HCT116 (cell line): ENCODE results near the gene AP1M2.

Experiments used
- POLR2A ChIP-seq: IDR thresholded peaks from 2 replicates; pipeline ENCODE4 v1.7.0; 2011; ENCODE audit warnings: borderline replicate concordance; ENCODE audit not compliant: insufficient read depth, insufficient read length; ENCODE audit errors: extremely low read depth
- TF ChIP-seq, protein P1 (sequence below), 3 experiments: fragments of 200-600 bp in 1 of 3; sonication (generic) in 1 of 3; IDR thresholded peaks in 2 of 3; conservative IDR thresholded peaks in 1 of 3; 2 replicates each; pipeline ENCODE4 v1.5.1; 2012 to 2017; ENCODE audit warnings: low read depth in 2 of 3, low read length in 2 of 3, antibody characterized with exemption in 1 of 3, borderline replicate concordance in 1 of 3, control low read depth in 1 of 3, mild to moderate bottlenecking in 1 of 3, mixed read lengths in 1 of 3, mixed run types in 1 of 3, moderate library complexity in 1 of 3; ENCODE audit not compliant: insufficient read depth in 1 of 3

DNA sequence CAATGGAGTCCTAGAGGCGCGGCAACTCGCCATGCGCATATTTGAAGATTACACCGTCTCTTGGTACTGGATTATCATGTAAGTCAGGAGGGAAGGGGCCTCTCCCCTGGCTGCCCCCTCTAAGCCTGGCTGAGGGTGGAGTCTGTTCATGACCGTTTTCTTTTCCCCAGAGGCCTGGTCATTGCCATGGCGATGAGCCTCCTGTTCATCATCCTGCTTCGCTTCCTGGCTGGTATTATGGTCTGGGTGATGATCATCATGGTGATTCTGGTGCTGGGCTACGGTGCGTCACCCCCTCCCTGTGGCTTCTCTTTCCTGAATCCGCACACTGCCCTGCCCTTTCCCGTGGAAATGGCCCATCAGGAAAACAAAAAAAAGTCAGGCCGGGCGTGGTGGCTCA lies 44.8 kb upstream of the AP1M2 start:
- TF ChIP-seq, protein P1, sequence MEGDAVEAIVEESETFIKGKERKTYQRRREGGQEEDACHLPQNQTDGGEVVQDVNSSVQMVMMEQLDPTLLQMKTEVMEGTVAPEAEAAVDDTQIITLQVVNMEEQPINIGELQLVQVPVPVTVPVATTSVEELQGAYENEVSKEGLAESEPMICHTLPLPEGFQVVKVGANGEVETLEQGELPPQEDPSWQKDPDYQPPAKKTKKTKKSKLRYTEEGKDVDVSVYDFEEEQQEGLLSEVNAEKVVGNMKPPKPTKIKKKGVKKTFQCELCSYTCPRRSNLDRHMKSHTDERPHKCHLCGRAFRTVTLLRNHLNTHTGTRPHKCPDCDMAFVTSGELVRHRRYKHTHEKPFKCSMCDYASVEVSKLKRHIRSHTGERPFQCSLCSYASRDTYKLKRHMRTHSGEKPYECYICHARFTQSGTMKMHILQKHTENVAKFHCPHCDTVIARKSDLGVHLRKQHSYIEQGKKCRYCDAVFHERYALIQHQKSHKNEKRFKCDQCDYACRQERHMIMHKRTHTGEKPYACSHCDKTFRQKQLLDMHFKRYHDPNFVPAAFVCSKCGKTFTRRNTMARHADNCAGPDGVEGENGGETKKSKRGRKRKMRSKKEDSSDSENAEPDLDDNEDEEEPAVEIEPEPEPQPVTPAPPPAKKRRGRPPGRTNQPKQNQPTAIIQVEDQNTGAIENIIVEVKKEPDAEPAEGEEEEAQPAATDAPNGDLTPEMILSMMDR (IDR thresholded peaks at IDR 0.05 in 2 of 3, conservative IDR thresholded peaks at IDR 0.05 in 1 of 3; ENCODE audit: borderline replicate concordance in 1 of 3, insufficient read depth in 1 of 3, low read depth in 2 of 3, low read length in 2 of 3): no peak
- TF ChIP-seq POLR2A: no peak
